Stimulated activated CD4-positive, alpha-beta T cell treated with anti-CD3 and anti-CD28 coated beads, TNF-alpha, amount 100 ng/mL, for 4 hours (primary cell): ENCODE data around the gene PYGB.
"Not testable (repeated sequence)": the region's sequence is repeated elsewhere in the genome, so short reads cannot be mapped to it uniquely, and the experiment has no call there.

ENCODE experiments used
- DNase-seq, 3 experiments: peaks; one replicate each; pipeline ENCODE4 v3.0.0-alpha.2; 2020; ENCODE audit warnings: low read depth in 3 of 3

PYGB gene

GRCh38 chr20:25249198-25249931 lies 1.5 kb downstream of the PYGB start:
- no peak for DNase-seq

- DNase-seq: no peak
Observed at GRCh38 chr20:25250508-25250907, 2.6 kb downstream of the PYGB start.

- DNase-seq: no peak
Observed at GRCh38 chr20:25251019-25251418, 3.1 kb downstream of the PYGB start.

- no peak for DNase-seq
Observed at GRCh38 chr20:25251558-25251957, 3.7 kb downstream of the PYGB start.

GRCh38 chr20:25252230-25252651 lies 4.4 kb downstream of the PYGB start:
- DNase-seq: no peak

GRCh38 chr20:25252686-25253421 lies 5.0 kb downstream of the PYGB start:
- DNase-seq: no peak

GRCh38 chr20:25253606-25254275 lies 5.9 kb downstream of the PYGB start:
- DNase-seq: no peak

GRCh38 chr20:25254571-25254970 lies 6.7 kb downstream of the PYGB start:
- no peak for DNase-seq

- no peak for DNase-seq
Observed at GRCh38 chr20:25254986-25255680, 7.2 kb downstream of the PYGB start.

GRCh38 chr20:25256226-25256859 lies 8.5 kb downstream of the PYGB start:
- DNase-seq: no peak

GRCh38 chr20:25257130-25257529 lies 9.2 kb downstream of the PYGB start:
- no peak for DNase-seq

- no peak for DNase-seq
Observed at GRCh38 chr20:25257756-25258475, 10.0 kb downstream of the PYGB start.

- DNase-seq: no peak
Observed at GRCh38 chr20:25258476-25258805, 10.6 kb downstream of the PYGB start.

- no peak for DNase-seq
Observed at GRCh38 chr20:25258828-25259227, 10.9 kb downstream of the PYGB start.

- DNase-seq: no peak
Observed at GRCh38 chr20:25259358-25259757, 11.5 kb downstream of the PYGB start.

- no peak for DNase-seq
Observed at GRCh38 chr20:25259788-25260254, 11.9 kb downstream of the PYGB start.

- not testable (repeated sequence) for DNase-seq
Observed at GRCh38 chr20:25260770-25261437, 13.0 kb downstream of the PYGB start.

GRCh38 chr20:25269057-25269832 lies 21.4 kb downstream of the PYGB start:
- DNase-seq: no peak

- DNase-seq: no peak
Observed at GRCh38 chr20:25269833-25270170, 21.9 kb downstream of the PYGB start.

GRCh38 chr20:25270829-25271251 lies 23.0 kb downstream of the PYGB start:
- DNase-seq: no peak
